Esophagus squamous epithelium (tissue), 5 donors: Measurements from ENCODE around the gene AMDHD1. TPM values are rescaled to one million over a fixed set of nuclear protein-coding genes. Genes with fewer than 3 reads are reported as not detected.

Experiments used
- DNase-seq: peaks from one replicate; lab custom pipeline; 2025; lab: John Stamatoyannopoulos, UW
- H3K27ac ChIP-seq, 4 donors: fragments of 200-600 bp; sonication (generic); one replicate each; pipeline ENCODE4 v1.5.1; 2016 to 2019; ENCODE audit warnings: mild to moderate bottlenecking in 1 of 4
- H3K27me3 ChIP-seq, 4 donors: fragments of 200-600 bp; sonication (generic); 1 replicate in 3 of 4; 2 replicates in 1 of 4; pipeline versions ENCODE4 v1.5.1 to v1.6.0; 2017 to 2021; ENCODE audit warnings: antibody characterized with exemption in 1 of 4
- H3K36me3 ChIP-seq, 3 donors: fragments of 200-600 bp; sonication (generic); one replicate each; pipeline ENCODE4 v1.5.1; 2016 to 2019
- H3K4me1 ChIP-seq, 3 donors: fragments of 200-600 bp; sonication (generic); one replicate each; pipeline ENCODE4 v1.5.1; 2017 to 2019
- H3K4me3 ChIP-seq, 4 donors: fragments of 200-600 bp; sonication (generic); 1 replicate in 3 of 4; 2 replicates in 1 of 4; pipeline ENCODE4 v1.5.1; 2016 to 2019; ENCODE audit warnings: mild to moderate bottlenecking in 2 of 4, moderate library complexity in 1 of 4
- H3K9me3 ChIP-seq, 3 donors: fragments of 200-600 bp; sonication (generic); one replicate each; pipeline ENCODE4 v1.5.1; 2016 to 2019
- POLR2A ChIP-seq, 4 donors: fragments of 450-650 bp; IDR thresholded peaks; one replicate each; pipeline ENCODE4 v1.6.1; 2017; ENCODE audit warnings: antibody characterized with exemption in 4 of 4, mild to moderate bottlenecking in 4 of 4, moderate library complexity in 3 of 4
- WGBS, 2 donors: methylation state at CpG; one replicate each; pipeline ENCODE4 v1.1.5; 2018; 5-methylcytosine and 5-hydroxymethylcytosine counted together
- intact Hi-C: fragments of 100-400 bp; cut with DNase I; formaldehyde crosslinking; loops from one replicate; pipeline ENCODE4 v1.15.0; 2022
- total RNA-seq, 4 donors: library from RNA; depleted of rRNA; stranded (reverse); fragments of >200 nt; gene quantifications; one replicate each; pipeline ENCODE4 v1.1.0, GENCODE V29; 2016
- TF ChIP-seq, protein P1 (sequence below), 6 experiments: fragments of 450-650 bp in 4 of 6; fragments of 200-600 bp in 2 of 6; sonication (generic) in 2 of 6; IDR thresholded peaks; one replicate each; pipeline ENCODE4 v1.5.1; 2016 to 2019; ENCODE audit warnings: antibody characterized with exemption in 6 of 6, mild to moderate bottlenecking in 4 of 6, moderate library complexity in 4 of 6
- donor health status: DM: yes; HTN: yes; CAD: no.

Gene AMDHD1
- total RNA-seq, 4 donors from 2014 or later: 0.19 to 0.26 TPM; not detected in 2

DNA sequence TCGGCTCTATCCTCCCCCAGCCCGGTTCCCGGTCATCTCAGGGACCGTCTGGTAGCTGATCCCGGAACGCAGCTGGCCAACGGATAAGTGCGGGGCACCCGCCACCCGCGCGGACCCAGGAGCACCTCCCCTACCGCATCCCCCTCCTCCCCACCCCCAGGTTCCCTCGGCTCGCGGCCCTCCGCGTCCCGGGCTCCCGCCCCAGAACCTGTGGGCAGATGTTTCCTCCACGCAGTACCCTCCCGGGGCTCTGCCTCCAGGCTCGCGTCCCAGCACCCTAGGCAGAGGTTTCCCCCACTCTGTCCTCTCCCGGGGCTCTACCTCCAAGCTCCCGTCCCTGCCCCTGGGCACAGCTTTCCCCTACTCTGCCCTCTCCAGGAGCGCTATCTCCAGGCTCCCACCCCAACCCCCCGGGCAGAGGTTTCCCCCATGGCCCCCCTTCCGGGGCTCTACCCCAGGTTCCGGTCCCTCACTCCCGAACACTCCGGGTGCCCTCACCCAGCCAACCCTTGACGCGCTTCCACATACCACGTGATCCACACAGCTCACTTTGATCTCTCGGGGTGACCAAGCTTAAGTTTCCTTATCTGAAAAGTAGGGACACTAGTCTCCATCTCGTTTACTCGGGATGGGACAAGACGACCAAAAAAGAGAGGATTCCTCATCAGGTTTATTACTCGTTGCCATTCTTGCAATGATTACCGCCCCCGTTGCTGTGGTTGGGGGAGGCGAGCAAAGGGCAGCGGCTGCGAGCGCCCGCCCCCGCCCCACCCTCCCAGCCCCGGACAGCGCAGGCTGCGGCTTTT, 404 bp upstream of the AMDHD1 start, which contains the start of gene CCDC38:
TSS of gene CCDC38 (minus strand) at position 91 of the 806 bp plus-strand sequence. CDS start 6,105 bp downstream, outside the sequence.
- 0 to 2% methylated on average over 9 to 12 of the region's 51 CpGs for WGBS, 2 donors
- Histone ChIP-seq H3K9me3 (no peaks in the 10 kb centered on the region), H3K27ac (peak within 1 kb of the TSS; percentile 75 to 91 (median 84)), H3K4me1 (peaks cover 3 to 21% (median 4%) of the 10 kb centered on the region in 3 donors), H3K36me3 (no peaks in the 10 kb centered on the region), H3K4me3 (peak within 1 kb of the TSS; percentile 58 to 89 (median 78)), H3K27me3 (no peaks in the 10 kb centered on the region)
- intact Hi-C loops: no loop called here
- peak in 2 of 4 donors; percentile 10 to 18 for TF ChIP-seq POLR2A (IDR thresholded peaks at IDR 0.05)
- TF ChIP-seq, protein P1, sequence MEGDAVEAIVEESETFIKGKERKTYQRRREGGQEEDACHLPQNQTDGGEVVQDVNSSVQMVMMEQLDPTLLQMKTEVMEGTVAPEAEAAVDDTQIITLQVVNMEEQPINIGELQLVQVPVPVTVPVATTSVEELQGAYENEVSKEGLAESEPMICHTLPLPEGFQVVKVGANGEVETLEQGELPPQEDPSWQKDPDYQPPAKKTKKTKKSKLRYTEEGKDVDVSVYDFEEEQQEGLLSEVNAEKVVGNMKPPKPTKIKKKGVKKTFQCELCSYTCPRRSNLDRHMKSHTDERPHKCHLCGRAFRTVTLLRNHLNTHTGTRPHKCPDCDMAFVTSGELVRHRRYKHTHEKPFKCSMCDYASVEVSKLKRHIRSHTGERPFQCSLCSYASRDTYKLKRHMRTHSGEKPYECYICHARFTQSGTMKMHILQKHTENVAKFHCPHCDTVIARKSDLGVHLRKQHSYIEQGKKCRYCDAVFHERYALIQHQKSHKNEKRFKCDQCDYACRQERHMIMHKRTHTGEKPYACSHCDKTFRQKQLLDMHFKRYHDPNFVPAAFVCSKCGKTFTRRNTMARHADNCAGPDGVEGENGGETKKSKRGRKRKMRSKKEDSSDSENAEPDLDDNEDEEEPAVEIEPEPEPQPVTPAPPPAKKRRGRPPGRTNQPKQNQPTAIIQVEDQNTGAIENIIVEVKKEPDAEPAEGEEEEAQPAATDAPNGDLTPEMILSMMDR (IDR thresholded peaks at IDR 0.05): no peak
- peak; percentile 13 for DNase-seq

DNA sequence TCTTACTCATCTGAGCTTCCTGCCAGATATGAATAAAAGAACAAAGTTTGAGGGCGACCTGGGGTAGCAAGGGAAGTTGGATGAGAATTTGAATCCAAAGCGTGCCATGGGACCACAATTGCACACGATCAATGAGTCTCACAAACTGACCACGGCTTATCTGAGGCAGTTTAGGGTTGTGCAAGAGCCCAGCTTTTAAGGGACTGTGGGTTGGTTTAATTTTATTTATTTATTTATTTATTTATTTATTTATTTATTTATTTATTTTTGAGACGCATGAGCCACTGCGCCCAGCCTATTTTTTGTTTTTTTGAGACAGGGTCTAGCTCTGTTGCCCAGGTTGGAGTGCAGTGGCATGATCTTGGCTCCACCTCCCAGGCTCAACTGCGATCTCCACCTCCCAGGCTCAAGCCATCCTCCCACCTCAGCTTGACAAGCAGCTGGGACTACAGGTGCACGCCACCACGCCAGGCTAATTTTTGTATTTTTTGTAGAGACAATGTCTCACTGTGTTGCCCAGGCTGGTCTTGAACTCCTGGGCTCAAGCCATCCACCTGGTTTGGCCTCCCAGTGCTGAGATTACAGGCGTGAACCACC, 1.1 kb downstream of the AMDHD1 start:
- TF ChIP-seq POLR2A (IDR thresholded peaks at IDR 0.05): no peak
- TF ChIP-seq, protein P1 (IDR thresholded peaks at IDR 0.05): no peak

DNA sequence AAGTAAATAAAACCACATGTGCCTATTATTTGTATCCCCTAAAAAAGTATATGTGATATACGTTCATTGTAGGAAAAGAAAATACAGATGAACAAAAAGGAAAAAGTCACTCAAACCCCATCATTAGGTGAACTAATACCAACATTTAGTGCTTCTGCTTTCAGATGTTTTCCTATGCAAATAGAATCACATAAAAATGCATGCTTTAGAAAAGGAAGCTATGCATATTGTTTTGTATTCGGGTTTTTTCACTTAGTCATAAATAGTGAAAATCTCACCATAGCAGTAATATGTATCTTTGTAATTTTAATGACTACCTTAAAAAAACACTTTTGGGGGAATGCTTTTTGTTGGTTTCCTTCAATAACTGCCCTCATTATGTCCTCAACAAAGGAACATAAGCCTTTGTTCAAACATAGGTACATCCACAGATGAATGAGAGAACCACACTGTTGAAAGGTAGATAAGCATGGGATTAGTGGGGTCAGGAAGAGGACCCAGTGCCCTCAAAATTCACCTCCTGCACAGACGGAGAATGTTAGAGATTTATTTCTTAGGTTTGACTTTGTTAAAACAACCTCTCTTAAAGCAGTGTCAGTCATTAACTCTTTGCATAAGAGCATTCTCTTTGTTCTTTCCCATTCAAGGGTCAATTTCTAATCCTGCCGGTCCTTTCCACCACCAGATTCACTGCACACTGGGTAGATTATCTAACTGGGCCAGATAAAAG, 6.5 kb downstream of the AMDHD1 start:
- TF ChIP-seq, protein P1 (IDR thresholded peaks at IDR 0.05): no peak
- no peak for TF ChIP-seq POLR2A (IDR thresholded peaks at IDR 0.05)
- no peak overlapping the region for H3K4me3 ChIP-seq
- DNase-seq: no peak
- no peaks in the 10 kb centered on the region for H3K36me3 ChIP-seq
- H3K27ac ChIP-seq: no peak overlapping the region
- intact Hi-C loops: no loop called here
- H3K4me1 ChIP-seq: no peaks in the 10 kb centered on the region
- 33 to 55% methylated on average over 4 of the region's 4 CpGs for WGBS, 2 donors
- no peaks in the 10 kb centered on the region for H3K27me3 ChIP-seq
- no peaks in the 10 kb centered on the region for H3K9me3 ChIP-seq

More for the DNA sequence above, 1.1 kb downstream of the AMDHD1 start:
- Histone ChIP-seq H3K36me3 (no peaks in the 10 kb centered on the region), H3K4me3 (no peak overlapping the region), H3K9me3 (no peaks in the 10 kb centered on the region), H3K27ac (no peak overlapping the region), H3K4me1 (peaks cover 3 to 21% (median 4%) of the 10 kb centered on the region in 3 donors), H3K27me3 (no peaks in the 10 kb centered on the region)
- WGBS, 2 donors: 82 to 89% methylated on average over 10 of the region's 10 CpGs
- intact Hi-C loops: no loop called here
- DNase-seq: no peak

DNA sequence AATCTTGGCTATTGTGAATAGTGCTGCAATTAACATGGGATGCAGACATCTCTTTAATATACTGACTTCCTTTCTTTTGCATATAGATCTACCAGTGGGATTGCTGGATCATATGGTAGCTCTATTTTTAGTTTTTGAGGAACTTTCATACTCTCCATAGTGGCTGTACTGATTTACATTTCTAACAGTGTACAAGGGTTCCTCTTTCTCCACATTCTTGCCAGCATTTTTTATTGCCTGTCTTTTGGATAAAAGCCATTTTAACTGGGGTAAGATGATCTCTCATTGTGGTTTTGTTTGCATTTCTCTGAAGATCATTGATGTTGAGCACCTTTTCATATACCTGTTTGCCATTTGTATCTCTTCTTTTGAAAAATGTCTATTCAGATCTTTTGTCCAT, 8.4 kb downstream of the AMDHD1 start:
- Histone ChIP-seq H3K4me3 (no peak overlapping the region), H3K27me3 (no peaks in the 10 kb centered on the region), H3K9me3 (no peaks in the 10 kb centered on the region), H3K4me1 (no peaks in the 10 kb centered on the region), H3K36me3 (no peaks in the 10 kb centered on the region), H3K27ac (no peak overlapping the region)
- intact Hi-C loops: no loop called here
- TF ChIP-seq POLR2A (IDR thresholded peaks at IDR 0.05): no peak
- TF ChIP-seq, protein P1 (IDR thresholded peaks at IDR 0.05): no peak
- no peak for DNase-seq
